LNCAP (cell line): ENCODE measurements around the gene CT45A5.
"Not testable (repeated sequence)": the region's sequence is repeated elsewhere in the genome, so short reads cannot be mapped to it uniquely, and the experiment has no call there.

ENCODE experiments used
- TF ChIP-seq, protein P1 (sequence below): fragments of 450-650 bp; IDR thresholded peaks from 2 replicates; pipeline ENCODE4 v1.5.1; 2017; ENCODE audit warnings: mild to moderate bottlenecking

CT45A5 gene, protein sequence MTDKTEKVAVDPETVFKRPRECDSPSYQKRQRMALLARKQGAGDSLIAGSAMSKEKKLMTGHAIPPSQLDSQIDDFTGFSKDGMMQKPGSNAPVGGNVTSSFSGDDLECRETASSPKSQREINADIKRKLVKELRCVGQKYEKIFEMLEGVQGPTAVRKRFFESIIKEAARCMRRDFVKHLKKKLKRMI

DNA sequence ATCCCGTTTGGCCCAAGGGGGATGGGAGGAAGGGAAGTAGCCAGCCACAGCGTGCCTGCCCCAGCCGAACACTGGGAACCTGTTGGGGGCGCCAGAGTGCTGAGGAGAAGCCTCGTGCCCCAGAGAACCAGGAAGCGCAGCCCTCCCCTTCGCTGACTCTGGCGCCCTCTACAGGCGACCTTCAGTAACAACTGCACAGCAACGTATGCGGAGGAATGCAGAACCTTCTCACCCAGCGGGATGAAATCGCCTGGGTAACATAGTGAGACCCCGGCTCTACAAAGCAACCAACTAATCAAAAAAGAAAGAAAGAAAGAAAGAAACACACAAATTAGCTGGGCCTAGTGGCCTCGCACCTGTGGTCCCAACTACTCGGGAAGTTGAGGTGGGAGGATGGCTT is at the start of gene CT45A5:
CT45A5 (minus strand) TSS at position 101 of the 400 bp plus-strand sequence. CDS start 3,774 bp downstream, outside the sequence.
- TF ChIP-seq, protein P1, sequence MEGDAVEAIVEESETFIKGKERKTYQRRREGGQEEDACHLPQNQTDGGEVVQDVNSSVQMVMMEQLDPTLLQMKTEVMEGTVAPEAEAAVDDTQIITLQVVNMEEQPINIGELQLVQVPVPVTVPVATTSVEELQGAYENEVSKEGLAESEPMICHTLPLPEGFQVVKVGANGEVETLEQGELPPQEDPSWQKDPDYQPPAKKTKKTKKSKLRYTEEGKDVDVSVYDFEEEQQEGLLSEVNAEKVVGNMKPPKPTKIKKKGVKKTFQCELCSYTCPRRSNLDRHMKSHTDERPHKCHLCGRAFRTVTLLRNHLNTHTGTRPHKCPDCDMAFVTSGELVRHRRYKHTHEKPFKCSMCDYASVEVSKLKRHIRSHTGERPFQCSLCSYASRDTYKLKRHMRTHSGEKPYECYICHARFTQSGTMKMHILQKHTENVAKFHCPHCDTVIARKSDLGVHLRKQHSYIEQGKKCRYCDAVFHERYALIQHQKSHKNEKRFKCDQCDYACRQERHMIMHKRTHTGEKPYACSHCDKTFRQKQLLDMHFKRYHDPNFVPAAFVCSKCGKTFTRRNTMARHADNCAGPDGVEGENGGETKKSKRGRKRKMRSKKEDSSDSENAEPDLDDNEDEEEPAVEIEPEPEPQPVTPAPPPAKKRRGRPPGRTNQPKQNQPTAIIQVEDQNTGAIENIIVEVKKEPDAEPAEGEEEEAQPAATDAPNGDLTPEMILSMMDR: not testable (repeated sequence)

DNA sequence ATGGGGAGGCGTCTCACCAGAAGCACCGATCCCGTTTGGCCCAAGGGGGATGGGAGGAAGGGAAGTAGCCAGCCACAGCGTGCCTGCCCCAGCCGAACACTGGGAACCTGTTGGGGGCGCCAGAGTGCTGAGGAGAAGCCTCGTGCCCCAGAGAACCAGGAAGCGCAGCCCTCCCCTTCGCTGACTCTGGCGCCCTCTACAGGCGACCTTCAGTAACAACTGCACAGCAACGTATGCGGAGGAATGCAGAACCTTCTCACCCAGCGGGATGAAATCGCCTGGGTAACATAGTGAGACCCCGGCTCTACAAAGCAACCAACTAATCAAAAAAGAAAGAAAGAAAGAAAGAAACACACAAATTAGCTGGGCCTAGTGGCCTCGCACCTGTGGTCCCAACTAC is 34.6 kb upstream of the CT45A5 start, which contains the start of gene CT45A2:
CT45A2 (minus strand) TSS at position 101 of the 400 bp plus-strand sequence. CDS start 3,747 bp downstream, outside the sequence.
- TF ChIP-seq, protein P1: not testable (repeated sequence)

DNA sequence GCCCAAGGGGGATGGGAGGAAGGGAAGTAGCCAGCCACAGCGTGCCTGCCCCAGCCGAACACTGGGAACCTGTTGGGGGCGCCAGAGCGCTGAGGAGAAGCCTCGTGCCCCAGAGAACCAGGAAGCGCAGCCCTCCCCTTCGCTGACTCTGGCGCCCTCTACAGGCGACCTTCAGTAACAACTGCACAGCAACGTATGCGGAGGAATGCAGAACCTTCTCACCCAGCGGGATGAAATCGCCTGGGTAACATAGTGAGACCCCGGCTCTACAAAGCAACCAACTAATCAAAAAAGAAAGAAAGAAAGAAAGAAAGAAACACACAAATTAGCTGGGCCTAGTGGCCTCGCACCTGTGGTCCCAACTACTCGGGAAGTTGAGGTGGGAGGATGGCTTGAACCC is 17.4 kb upstream of the CT45A5 start, which contains the start of gene CT45A6:
CT45A6 (minus strand) TSS at position 101 of the 400 bp plus-strand sequence. CDS start 3,794 bp downstream, outside the sequence.
- TF ChIP-seq, protein P1: not testable (repeated sequence)

DNA sequence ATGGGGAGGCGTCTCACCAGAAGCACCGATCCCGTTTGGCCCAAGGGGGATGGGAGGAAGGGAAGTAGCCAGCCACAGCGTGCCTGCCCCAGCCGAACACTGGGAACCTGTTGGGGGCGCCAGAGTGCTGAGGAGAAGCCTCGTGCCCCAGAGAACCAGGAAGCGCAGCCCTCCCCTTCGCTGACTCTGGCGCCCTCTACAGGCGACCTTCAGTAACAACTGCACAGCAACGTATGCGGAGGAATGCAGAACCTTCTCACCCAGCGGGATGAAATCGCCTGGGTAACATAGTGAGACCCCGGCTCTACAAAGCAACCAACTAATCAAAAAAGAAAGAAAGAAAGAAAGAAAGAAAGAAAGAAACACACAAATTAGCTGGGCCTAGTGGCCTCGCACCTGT is 17.2 kb downstream of the CT45A5 start, which contains the start of gene CT45A3:
CT45A3 (minus strand) TSS at position 101 of the 400 bp plus-strand sequence. CDS start 3,747 bp downstream, outside the sequence.
- TF ChIP-seq, protein P1: not testable (repeated sequence)

DNA sequence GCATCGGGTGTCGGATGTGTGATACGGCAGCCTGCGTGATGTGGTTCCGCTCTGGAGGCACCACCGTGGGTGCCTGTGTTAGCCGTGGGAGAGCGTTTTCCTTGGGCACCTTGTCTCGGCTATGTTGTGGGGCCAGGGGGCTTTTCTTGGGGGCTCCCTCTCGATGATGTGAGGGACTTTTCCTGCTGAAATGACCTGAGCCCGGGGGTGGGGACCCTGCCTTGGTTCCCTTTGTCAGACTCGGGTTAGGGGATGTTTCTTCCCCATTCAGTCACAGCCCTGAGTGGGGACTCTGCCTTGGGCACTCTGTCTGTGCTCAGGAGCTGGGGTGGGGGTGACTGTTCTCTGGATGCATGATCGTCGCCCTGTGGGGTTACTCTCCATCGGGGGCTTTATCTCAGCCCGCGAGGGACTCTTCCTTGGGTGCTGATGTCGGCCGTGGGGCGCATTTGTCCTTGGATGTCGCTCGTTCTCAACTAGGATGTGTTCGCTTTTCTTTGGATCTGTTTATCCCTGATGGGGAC is 44.0 kb downstream of the CT45A5 start:
- TF ChIP-seq, protein P1: no peak

DNA sequence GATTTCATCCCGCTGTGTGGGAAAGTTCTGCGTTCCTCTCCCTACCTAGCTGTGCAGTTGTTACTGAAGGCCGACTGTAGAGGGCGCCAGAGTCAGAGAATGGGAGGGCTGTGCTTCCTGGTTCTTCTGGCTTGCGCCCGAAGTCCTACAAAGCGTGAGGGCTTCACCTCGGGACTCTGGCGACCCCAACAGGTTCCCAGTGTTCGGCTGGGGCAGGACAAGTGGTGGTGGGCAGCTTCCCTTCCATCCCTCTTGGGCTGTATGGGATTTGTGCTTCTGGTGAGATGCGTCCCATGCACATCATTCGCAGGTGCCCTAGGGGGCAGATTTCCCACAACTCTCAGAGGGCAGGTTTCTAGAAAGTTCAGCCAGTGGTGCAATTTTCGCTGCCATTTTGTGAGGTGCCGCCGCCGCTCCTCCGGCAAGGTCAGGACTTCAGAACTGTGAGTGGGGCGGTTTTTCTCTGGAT is 44.6 kb downstream of the CT45A5 start:
- TF ChIP-seq, protein P1: peak; percentile 53; the same call in 1 of the 2 replicates

DNA sequence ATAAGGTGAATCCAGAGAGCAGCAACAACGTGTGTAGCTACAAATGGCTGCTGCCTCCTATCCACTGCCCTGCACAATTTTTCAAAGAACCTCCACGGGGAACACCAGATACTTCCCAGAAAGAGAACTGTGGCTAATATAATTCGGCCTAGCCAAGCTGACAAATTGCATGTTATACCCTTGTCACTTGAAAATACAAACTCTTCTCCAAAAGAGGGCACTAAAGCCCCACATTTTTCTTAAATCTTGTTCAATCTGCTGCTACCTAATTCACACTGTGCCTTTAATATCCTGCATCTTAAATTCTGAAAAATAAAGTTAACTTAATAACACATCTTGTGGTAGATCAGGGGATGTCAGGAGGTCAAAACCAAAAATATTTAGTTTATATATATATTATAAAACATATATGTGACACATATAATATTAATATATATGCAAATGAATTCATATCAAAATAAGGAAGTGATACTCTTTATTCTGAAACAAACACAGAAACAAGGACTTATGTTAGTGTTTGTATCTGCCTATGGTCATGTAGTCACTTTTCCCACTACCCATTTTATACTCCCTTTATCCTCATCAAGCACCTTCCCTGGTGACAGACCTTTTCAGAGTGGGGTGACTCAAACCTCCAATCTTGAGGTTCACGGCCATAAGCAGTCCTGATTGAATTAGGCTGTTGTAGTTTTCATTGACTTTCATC is 47.8 kb downstream of the CT45A5 start:
- TF ChIP-seq, protein P1: no peak
